Measurements from ENCODE around the gene TMEM141.

The TMEM141 gene

DNA sequence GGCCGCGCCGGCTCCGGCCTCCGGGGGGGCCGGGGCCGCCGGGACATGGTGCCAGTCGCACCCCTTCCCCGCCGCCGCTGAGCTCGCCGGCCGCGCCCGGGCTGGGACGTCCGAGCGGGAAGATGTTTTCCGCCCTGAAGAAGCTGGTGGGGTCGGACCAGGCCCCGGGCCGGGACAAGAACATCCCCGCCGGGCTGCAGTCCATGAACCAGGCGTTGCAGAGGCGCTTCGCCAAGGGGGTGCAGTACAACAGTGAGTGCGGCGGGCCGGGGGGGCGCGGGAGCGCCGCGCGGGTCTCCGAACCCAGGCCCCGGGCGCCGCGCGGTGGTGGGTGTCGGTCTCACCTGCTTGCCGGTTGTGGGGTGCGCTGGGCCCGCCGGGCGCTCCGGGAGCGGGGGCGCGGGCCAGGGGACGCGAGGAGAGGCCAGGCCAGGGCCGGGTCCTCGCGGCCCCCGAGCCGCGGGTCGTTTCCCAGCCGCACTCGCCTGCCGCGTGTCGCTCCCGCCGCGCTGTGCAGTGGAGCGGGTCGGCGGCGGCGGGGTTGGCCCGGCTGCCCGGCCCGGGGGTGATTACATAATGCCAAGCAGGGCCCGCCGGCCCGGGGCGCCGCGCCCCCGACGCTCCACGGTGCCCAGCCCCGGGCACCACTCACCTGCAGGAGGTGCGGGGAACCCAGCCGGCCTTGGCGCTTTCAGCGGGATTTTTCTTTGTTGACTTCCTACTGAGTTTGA lies 17.1 kb downstream of the TMEM141 start:
- peak in 1 of 3 donors; percentile 21 for DNase-seq (ENCODE audit: low read depth in 2 of 3, low spot score in 1 of 3)

DNA sequence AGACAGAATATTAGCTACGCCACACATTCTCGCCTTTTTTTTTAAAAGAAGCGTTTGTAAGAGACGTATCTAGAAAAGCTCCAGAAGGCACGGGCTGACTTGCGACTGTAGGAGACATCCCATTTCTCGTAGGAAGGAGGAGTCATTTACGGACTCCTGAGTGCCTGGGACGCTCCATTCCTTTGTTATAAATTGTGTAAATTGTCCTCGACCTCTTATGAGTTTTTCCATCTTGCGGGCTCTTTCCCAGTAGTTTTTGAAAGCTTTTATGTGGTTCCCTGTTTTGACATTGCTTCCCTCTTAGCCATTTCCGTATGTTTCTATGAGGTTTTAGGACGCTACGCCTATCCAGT lies 17.6 kb downstream of the TMEM141 start:
- DNase-seq (ENCODE audit: low read depth in 2 of 3, low spot score in 1 of 3), result no peak

DNA sequence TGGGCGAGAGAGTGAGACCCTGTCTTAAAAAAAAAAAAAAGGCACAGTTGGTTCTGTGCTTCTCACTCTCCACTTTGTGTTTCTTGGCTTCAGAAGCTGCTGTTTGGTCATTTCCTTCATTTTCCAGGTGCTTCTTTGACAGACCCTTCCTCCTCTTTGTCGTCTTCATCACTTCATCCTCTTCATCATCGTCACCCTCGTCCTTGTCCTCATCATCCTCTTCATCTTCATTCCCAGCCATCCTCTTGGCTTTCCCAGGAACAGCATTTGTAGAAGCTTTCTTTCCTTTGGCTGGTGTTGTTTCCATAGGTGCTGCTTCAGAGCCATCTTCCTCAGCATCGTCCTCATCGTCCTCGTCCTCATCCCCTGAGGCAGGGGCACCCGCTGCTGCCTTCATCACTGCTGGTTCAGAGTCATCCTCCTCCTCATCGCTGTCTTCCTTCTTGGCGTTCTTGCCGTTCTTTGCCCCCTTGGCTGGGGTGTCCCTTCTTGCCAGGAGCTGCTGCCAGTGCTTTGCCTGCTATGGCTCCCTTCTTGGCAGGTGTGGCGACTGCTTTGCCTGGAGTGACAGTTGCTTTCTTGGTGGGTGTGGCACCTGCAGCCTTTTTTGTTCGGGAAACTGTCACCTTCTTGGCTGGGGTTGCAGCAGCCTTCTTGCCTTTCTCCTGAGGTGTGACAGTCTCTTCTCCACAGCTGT lies 23.7 kb downstream of the TMEM141 start:
- no peak for DNase-seq (ENCODE audit: low read depth in 2 of 3, low spot score in 1 of 3)

DNA sequence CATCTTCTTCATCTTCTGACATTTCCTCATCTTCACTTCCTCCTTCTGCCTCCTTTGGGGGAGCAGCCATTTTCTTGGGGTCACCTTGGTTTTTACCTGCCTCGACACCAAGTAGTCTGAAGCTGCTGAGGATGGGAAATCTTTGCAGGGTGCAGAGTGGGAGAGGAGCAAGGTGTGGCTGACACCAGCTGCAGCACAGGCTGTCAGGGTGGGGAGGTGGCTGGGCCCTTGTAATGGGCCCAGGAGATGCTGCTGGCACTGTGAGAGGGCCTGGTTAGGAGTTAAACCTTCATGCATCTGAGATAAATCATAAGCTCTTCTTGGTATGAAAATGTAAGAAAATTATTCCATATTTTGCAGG lies 24.3 kb downstream of the TMEM141 start:
- DNase-seq (ENCODE audit: low read depth in 2 of 3, low spot score in 1 of 3), result no peak

DNA sequence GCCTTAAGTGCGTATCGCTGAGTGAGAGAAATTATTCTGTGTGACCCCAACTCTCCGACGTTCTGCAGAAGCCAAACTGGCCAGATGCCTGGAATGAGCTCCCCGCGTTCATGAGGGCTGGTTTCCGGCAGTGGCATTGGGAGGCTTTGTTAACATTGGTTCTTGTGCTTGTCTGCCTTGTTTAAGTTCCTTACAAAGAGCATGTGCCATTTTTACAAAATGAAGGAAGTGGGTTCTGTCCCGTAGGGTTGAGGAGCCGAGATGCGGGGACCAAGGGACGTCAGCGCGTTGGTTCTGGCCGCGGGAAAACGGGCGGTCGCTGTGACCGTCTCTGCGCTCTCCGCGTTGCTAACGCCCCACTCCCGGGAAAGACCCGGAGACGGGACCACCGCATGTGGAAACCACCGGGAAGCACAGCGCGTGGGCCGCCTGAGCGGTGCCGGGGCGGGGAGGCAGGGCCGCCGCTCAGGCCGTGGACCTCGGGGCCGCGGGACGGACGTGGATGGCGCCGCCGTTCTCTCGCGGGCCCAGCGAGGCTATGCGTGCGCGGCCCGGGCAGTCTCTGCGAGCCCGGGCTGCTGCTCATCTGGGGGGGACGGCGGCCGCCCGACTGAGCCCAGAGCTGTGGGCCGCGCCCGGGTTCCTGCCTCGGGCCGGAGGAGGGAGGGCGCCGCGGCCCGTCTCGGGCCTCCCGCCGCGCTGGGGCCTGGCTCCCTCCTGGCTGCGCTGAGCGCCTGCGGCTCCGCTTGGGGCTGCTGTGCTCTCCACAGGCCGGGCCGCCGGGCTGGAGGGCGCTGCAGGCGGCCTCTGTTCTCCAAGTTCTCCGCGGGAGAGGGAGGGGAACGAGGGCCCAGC lies 30.1 kb downstream of the TMEM141 start:
- DNase-seq (ENCODE audit: low read depth in 2 of 3, low spot score in 1 of 3), result no peak

DNA sequence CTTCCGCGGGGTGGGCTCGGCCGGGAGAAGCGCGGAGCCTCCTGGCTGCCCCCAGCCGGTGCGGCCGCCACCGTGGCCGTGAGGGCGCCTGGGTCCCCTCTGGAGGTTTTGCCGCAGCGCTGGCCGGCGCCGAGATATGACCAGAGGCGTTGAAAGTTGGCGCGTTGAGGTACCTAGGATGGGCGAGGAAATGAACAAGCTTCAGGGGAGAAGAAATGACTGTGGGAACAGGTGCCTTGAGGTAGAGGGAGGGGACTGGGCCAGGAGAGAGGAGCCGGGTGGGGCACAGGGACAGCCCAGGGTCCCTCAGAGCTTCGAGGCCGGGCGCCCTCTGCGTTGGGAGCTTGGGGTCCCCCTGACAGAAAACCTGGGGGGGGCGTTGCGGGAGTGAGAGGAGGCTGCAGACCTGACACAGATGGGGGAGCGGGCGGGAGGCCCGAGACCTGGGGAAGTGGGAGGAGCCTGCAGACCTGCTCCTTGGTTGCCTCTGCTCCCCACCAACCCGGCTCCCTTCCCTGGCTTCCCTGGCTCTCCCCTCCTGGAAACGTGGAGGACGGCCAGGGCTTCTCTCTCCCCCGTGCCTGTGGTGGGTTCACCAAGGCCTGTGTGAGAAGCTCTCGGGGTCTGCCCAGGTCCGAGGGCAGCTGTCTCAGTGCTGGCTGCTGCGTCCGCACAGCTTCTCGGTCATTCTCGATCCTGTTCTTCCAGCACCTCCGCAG lies 30.8 kb downstream of the TMEM141 start:
- no peak for DNase-seq (ENCODE audit: low read depth in 2 of 3, low spot score in 1 of 3)

DNA sequence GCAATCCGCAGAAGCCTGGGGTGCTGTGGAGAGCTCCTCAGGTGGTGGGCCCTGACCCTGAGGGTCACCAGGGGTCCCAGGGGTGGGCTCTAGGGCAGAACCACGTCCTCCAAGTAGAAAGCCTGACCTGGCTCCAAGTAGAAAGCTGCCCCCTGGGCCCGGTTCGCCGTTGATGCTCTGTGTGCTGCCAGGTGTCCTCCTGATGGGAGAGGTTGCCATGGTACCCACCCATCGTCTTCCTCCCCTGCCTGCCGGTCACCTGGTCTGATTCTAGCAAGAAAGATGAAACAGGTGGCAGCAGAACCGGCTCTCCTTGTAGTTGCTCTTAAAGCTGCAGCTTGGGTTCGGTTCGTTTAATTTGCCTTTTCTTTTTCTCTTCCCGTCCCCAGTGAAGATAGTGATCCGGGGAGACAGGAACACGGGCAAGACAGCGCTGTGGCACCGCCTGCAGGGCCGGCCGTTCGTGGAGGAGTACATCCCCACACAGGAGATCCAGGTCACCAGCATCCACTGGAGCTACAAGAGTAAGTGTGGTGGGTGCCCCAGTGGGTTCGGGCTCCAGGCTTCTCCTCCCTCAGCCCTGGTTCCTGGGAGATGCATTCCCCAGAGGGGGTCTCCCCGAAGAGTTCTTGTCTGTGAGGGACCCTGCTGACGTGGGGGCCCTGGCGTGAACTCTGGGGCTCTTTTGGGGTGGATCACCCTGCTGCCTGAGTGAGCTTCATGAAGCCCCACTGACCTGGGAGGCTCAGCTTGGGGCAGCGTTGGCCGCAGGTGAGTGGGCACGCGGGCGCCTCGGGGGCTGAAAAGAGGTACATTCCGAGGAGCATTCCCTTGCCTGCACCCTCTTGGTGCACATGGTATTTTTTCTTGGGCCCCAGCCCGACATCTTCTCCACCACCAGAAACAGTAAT lies 32.2 kb downstream of the TMEM141 start:
- no peak for DNase-seq (ENCODE audit: low read depth in 2 of 3, low spot score in 1 of 3)

DNA sequence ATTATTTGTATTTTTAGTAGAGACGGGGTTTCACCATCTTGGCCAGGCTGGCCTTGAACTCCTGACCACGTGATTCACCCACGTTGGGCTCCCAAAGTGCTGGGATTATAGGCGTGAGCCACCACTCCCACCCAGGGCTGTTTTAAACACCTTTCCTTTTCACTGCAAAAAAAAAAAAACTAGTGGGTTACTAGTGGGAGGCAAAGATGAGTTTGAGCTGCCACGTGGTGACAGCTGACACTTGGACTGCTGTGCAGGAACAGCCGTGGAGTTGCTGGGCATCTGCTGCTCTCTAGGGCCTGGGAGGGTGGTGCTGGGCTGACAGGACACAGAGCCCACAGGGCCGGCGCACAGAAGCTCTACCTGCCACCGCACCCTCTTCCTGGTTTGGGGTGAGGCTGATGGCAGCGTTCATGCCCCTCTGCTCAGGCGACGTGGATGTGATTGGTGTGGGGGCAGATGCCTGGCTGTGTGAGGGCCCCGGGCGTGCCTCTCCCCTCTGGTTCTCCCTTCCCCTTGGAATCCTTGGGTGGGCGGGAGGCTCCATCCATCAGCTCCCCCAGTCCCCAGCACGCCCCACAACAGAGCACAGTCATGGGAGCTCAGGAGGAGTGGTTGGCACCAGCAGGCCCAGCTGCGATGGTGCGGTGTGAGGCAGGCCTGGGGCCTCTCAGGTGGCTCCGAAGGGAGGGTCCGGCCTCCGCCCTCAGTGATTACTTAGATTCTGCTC lies 33.5 kb downstream of the TMEM141 start:
- no peak for DNase-seq (ENCODE audit: low read depth in 2 of 3, low spot score in 1 of 3)

DNA sequence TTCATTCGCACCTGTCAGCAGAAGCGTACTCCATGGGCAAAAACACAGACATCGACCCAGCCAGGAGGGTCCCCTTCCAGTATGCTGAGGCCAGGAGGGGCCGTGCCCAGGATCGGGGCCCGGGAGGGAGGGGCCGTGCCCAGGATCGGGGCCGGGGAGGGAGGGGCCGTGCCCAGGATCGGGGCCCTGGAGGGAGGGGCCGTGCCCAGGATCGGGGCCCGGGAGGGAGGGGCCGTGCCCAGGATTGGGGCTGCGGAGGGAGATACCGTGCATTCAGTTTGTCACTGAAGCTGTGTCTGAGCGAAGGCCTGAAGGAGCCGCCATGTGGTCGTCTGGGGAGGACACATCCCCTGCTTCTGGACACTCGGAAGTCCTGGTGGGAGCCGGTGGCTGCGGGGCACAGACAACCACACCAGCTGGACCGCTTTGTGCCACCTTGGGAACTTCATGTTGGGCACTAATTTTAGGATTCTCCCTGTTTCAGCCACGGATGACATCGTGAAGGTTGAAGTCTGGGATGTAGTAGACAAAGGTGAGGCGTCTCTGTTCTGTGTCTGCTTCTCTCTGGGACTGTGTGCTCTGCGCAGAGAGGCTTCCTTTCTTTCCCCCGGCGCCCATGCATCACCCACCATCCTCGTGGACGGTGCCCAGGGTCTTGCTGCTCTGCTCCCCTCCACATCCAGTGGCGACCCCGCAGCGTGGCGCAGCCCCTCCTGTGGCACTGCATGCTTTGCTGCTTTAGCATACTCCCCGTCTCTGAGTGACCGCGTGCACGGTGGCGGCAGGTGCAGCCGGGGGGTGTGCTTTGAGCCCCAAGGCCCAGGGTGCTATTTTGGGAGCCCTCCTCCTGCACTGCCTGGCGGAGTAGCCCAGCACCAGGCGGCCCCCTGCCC lies 34.4 kb downstream of the TMEM141 start:
- no peak for DNase-seq (ENCODE audit: low read depth in 2 of 3, low spot score in 1 of 3)

DNA sequence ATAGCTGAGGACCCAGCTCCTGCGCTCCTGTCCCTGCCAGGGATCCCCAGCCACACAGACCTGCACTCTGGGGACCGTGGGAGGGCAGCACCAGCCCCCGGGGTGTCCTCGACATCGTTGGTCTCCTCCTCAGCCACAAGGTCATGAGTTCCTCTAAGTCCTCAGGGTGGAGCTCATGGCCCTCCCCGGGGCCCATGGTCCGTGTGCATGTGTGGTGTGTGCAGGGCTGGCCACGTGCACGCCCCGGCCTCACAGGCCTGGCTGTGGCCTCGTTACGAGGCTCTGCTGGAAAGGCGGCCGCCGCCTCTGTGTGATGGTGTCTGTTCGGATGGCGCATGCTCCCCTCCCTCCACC lies 35.0 kb downstream of the TMEM141 start:
- DNase-seq (ENCODE audit: low read depth in 2 of 3, low spot score in 1 of 3), result no peak

DNA sequence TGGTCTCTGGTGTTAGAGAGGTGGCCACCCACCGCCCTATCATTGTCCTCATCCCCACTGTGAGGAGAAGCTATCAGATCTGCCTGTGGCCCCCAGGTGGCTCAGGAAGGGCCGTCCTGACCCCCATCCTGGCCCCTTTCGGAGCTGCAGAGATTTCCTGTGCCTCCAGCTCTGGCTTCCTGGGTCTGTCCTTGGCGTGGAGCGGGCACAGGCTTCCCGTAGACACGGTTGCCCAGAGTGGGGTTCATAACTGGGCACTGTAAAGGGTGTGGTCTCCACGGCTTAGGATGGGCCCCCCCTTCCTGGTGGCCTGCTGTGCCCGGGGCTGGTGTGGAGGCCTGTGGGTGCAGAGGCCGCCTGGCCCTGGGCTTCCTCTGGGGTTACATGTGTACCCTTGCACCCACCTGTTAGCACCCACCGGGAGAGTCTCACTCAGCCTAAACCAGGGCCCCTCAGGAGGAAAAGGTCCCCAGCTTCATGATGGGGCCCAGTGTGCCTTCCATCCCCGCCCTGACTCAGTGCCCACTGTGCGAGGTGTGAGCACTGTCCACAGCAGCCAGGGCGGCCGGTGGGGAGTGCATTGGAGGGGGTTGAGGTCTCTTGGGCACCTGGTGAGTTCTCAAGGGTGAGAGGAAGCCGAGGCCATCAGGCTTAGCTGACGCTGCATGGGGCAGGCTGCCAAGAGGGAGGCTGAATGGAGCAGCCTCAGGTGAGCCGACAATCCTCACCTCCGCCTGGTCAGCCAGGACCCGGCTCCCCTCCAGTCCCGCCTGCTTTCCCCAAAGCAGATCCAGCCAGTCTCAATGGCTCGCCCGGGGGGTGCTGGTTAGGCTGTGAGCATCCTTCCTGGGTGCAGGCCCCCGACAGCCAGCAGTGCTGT lies 35.8 kb downstream of the TMEM141 start:
- DNase-seq (ENCODE audit: low read depth in 2 of 3, low spot score in 1 of 3), result no peak

DNA sequence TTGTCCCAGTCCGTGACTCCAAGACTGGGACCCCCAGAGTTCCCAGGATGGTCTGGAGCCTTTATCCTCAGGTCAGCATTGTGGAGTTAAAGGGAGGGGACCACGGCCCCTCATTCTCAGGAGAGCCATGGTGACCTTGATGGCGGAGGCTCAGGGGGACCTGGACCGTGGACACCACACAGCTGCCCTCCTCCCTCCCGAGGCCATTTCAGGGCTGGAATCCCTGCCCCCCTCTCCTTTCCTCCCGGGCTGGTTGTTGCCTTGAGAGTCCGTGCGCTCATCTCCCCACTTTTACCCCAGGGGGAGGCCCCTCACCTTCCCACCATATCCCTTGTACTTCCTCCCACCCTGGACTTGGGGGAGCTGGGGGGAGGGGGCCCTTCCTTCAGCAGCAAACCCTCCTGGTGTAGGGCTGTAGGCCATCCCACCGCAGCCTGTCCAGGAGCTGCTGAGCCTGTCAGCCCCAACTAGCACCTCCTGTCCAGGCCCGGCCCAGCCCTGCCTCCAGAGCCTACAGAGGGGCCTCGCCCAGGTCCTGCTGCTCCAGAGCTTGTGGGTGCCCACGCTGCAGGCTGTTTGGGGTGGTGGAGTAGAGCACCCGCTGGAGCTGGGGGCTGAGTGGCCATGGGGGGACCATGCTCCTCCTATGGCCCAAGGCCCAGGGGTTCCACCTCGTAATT lies 36.8 kb downstream of the TMEM141 start:
- DNase-seq (ENCODE audit: low read depth in 2 of 3, low spot score in 1 of 3), result no peak

DNA sequence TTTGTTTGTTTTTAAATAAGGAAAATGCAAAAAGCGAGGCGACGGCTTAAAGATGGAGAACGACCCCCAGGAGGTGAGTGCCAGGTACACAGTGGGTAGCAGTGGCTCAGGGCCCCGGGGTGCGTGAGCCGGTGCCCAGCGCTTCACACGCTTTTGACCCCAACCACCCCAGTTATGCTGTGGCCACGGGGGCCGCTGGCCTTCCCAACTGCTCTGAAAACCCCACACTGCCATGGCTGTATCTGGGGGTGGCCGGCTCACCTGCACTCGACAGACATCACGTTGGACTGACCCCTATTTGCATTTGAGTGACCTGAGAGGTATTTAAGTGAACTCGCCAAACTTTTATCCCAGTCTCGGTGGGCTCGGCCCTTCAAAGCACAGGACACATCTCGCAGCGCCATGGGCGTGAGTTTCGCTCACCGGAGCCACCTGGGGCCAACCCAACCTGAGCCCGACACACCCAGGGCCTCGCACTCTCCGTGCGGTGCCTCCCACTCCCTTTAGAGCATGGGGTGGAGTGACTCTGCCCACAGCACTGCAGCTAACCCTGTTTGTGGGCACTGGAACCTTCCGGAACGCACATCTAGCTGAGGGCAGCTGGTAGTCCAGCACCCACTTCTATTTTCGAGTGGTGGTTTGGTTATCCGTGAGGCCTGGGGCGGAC lies 37.5 kb downstream of the TMEM141 start:
- DNase-seq (ENCODE audit: low read depth in 2 of 3, low spot score in 1 of 3), result no peak

DNA sequence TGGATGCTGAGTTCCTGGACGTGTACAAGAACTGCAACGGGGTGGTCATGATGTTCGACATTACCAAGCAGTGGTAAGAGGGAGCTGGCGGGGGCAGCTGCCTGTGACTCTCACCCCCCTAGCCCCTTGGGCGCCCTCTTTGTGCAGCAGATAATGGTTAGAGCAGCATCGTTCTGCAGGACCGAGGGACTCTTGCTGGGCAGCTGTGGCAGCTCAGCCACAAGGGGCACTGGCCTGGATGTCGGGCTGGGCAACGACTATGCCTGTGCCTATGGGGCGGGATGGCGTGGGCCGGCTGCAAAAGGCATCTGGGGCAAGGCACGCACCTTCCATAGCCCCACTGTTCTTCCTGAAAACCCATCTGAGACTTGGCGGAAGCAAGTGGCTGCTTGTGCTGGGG lies 38.3 kb downstream of the TMEM141 start:
- DNase-seq (ENCODE audit: low read depth in 2 of 3, low spot score in 1 of 3), result no peak

DNA sequence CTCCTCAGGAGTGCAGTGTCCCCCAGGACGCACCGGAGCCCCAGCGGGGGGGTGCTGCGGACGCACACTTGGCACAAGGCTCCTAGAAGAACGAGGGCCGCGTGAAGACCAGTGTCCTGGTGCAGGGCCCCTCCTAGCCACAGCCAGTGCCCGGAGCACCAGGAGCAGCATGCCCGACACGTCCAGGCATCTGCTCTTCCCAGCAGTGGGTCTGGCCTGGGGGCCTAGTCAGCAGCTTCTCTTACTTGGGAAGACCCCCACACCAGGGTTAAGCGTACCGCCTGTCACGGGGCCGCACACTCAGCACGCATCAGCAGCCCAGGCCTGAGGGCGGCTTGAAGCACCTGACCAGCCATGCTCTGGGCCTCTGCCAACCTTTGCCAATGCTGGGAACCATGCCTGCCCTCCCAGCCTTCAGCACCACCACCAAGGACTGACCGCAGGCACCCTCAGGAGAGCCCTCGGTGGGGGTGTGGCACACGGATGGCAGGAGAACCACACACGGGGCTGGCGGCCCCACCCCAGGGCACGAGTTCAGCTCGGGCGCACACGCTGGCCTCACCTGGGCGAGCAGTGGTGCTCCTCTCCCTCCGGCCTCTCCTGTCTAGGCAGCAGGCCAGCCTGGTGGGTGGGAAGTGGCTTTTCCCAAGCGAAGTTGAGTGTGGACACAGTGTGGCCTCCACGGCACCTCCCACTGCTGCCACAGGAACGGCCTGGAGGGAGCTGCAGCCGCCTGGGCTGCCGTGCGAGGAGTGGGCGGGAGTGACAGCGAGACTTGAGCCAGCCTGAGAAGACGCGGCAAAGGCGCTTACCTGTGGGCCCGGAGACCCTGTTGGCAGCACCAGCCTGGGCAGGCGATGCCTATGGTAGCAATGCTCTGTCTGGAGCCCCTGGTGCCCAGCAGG lies 39.1 kb downstream of the TMEM141 start:
- DNase-seq (ENCODE audit: low read depth in 2 of 3, low spot score in 1 of 3), result no peak

Data from stimulated activated CD4-positive, alpha-beta T cell treated with anti-CD3 and anti-CD28 coated beads, Interleukin-12 subunit alpha, Interleukin-12 subunit beta, amount 100 ng/mL, for 48 hours (primary cell).